Activated naive CD4-positive, alpha-beta T cell treated with anti-CD3 and anti-CD28 coated beads, Interleukin-2, amount 50 U/mL, for 24 hours (primary cell): ENCODE measurements around the gene IRF2BP1.
A peak's percentile ranks its signal among the peaks of the same experiment; 100 is the strongest.

ENCODE experiments used
- H3K27ac Mint-ChIP-seq: one replicate; pipeline ENCODE4 v1.8.0; 2021; ENCODE audit warnings: mild to moderate bottlenecking, mixed read lengths
- H3K27me3 Mint-ChIP-seq: one replicate; pipeline ENCODE4 v1.8.0; 2021; ENCODE audit warnings: mixed read lengths
- H3K36me3 Mint-ChIP-seq: one replicate; pipeline ENCODE4 v1.8.0; 2021; ENCODE audit warnings: mixed read lengths
- H3K4me1 Mint-ChIP-seq: one replicate; pipeline ENCODE4 v1.8.0; 2021; ENCODE audit warnings: mixed read lengths
- H3K4me3 Mint-ChIP-seq: one replicate; pipeline ENCODE4 v1.8.0; 2021; ENCODE audit warnings: mild to moderate bottlenecking, mixed read lengths
- H3K9me3 Mint-ChIP-seq: one replicate; pipeline ENCODE4 v1.8.0; 2021; ENCODE audit warnings: mixed read lengths

IRF2BP1 gene

GRCh38 chr19:45889210-45889885 is 3.4 kb upstream of the IRF2BP1 start:
- peak overlapping the region; percentile 70 for H3K27ac Mint-ChIP-seq
- no peaks in the 10 kb centered on the region for H3K9me3 Mint-ChIP-seq
- no peaks in the 10 kb centered on the region for H3K4me1 Mint-ChIP-seq
- H3K4me3 Mint-ChIP-seq: no peak overlapping the region
- H3K36me3 Mint-ChIP-seq: no peaks in the 10 kb centered on the region
- no peaks in the 10 kb centered on the region for H3K27me3 Mint-ChIP-seq

- Mint-ChIP-seq H3K27ac (peak overlapping the region; percentile 98), H3K9me3 (no peaks in the 10 kb centered on the region)
These were observed 1.3 kb upstream of the IRF2BP1 start for GRCh38 chr19:45887200-45887710.

GRCh38 chr19:45886427-45887199 is 672 bp upstream of the IRF2BP1 start:
- Mint-ChIP-seq H3K4me1 (peaks cover 16% of the 10 kb centered on the region), H3K27ac (peak overlapping the region; percentile 98), H3K36me3 (peaks cover 2% of the 10 kb centered on the region), H3K9me3 (no peaks in the 10 kb centered on the region), H3K27me3 (no peaks in the 10 kb centered on the region), H3K4me3 (peak overlapping the region; percentile 99)

More at GRCh38 chr19:45887200-45887710, 1.3 kb upstream of the IRF2BP1 start:
- Mint-ChIP-seq H3K36me3 (peaks cover 2% of the 10 kb centered on the region), H3K4me3 (peak overlapping the region; percentile 99), H3K27me3 (no peaks in the 10 kb centered on the region), H3K4me1 (peaks cover 12% of the 10 kb centered on the region)

GRCh38 chr19:45884682-45885555 is 1.0 kb downstream of the IRF2BP1 start:
- no peak overlapping the region for H3K27ac Mint-ChIP-seq
- peaks cover 2% of the 10 kb centered on the region for H3K36me3 Mint-ChIP-seq
- peaks cover 19% of the 10 kb centered on the region for H3K4me1 Mint-ChIP-seq
- no peaks in the 10 kb centered on the region for H3K27me3 Mint-ChIP-seq
- H3K9me3 Mint-ChIP-seq: no peaks in the 10 kb centered on the region
- peak overlapping the region; percentile 71 for H3K4me3 Mint-ChIP-seq

GRCh38 chr19:45883881-45884681 is 1.9 kb downstream of the IRF2BP1 start:
- H3K4me3 Mint-ChIP-seq: peak overlapping the region; percentile 90
- H3K4me1 Mint-ChIP-seq: peaks cover 19% of the 10 kb centered on the region
- peaks cover 2% of the 10 kb centered on the region for H3K36me3 Mint-ChIP-seq
- H3K27me3 Mint-ChIP-seq: no peaks in the 10 kb centered on the region
- H3K27ac Mint-ChIP-seq: no peak overlapping the region
- no peaks in the 10 kb centered on the region for H3K9me3 Mint-ChIP-seq

- Mint-ChIP-seq H3K36me3 (peaks cover 2% of the 10 kb centered on the region), H3K4me1 (peaks cover 19% of the 10 kb centered on the region), H3K27me3 (no peaks in the 10 kb centered on the region), H3K9me3 (no peaks in the 10 kb centered on the region), H3K4me3 (peak overlapping the region; percentile 90), H3K27ac (peak overlapping the region; percentile 31)
These were observed 2.4 kb downstream of the IRF2BP1 start for GRCh38 chr19:45883586-45883880.

- H3K27me3 Mint-ChIP-seq: no peaks in the 10 kb centered on the region
- H3K27ac Mint-ChIP-seq: peak overlapping the region; percentile 31
- H3K9me3 Mint-ChIP-seq: no peaks in the 10 kb centered on the region
- H3K4me1 Mint-ChIP-seq: peaks cover 19% of the 10 kb centered on the region
- peaks cover 2% of the 10 kb centered on the region for H3K36me3 Mint-ChIP-seq
- peak overlapping the region; percentile 90 for H3K4me3 Mint-ChIP-seq
These were observed 3.0 kb downstream of the IRF2BP1 start for GRCh38 chr19:45882652-45883585.

GRCh38 chr19:45881909-45882528 is 3.9 kb downstream of the IRF2BP1 start:
- H3K4me1 Mint-ChIP-seq: peaks cover 23% of the 10 kb centered on the region
- no peaks in the 10 kb centered on the region for H3K27me3 Mint-ChIP-seq
- no peak overlapping the region for H3K4me3 Mint-ChIP-seq
- H3K36me3 Mint-ChIP-seq: peaks cover 2% of the 10 kb centered on the region
- no peaks in the 10 kb centered on the region for H3K9me3 Mint-ChIP-seq
- H3K27ac Mint-ChIP-seq: no peak overlapping the region

GRCh38 chr19:45881082-45881908 is 4.6 kb downstream of the IRF2BP1 start:
- Mint-ChIP-seq H3K27me3 (no peaks in the 10 kb centered on the region), H3K4me3 (no peak overlapping the region)

GRCh38 chr19:45879971-45880370 is 6.0 kb downstream of the IRF2BP1 start:
- no peaks in the 10 kb centered on the region for H3K9me3 Mint-ChIP-seq
- H3K27ac Mint-ChIP-seq: peak overlapping the region; percentile 71
- peaks cover 29% of the 10 kb centered on the region for H3K4me1 Mint-ChIP-seq
- H3K27me3 Mint-ChIP-seq: peaks cover 3% of the 10 kb centered on the region
- peaks cover 2% of the 10 kb centered on the region for H3K36me3 Mint-ChIP-seq
- no peak overlapping the region for H3K4me3 Mint-ChIP-seq

More at GRCh38 chr19:45881082-45881908, 4.6 kb downstream of the IRF2BP1 start:
- H3K36me3 Mint-ChIP-seq: peaks cover 2% of the 10 kb centered on the region
- H3K27ac Mint-ChIP-seq: peak overlapping the region; percentile 6
- peaks cover 25% of the 10 kb centered on the region for H3K4me1 Mint-ChIP-seq
- H3K9me3 Mint-ChIP-seq: no peaks in the 10 kb centered on the region

- no peak overlapping the region for H3K27ac Mint-ChIP-seq
- H3K4me1 Mint-ChIP-seq: peaks cover 29% of the 10 kb centered on the region
- no peak overlapping the region for H3K4me3 Mint-ChIP-seq
- H3K36me3 Mint-ChIP-seq: peaks cover 2% of the 10 kb centered on the region
- no peaks in the 10 kb centered on the region for H3K9me3 Mint-ChIP-seq
- H3K27me3 Mint-ChIP-seq: peaks cover 6% of the 10 kb centered on the region
These were observed 6.9 kb downstream of the IRF2BP1 start for GRCh38 chr19:45879055-45879454.

- Mint-ChIP-seq H3K4me1 (peaks cover 22% of the 10 kb centered on the region), H3K4me3 (peak overlapping the region; percentile 34), H3K27ac (no peak overlapping the region), H3K27me3 (peaks cover 6% of the 10 kb centered on the region), H3K9me3 (no peaks in the 10 kb centered on the region), H3K36me3 (peaks cover under 1% of the 10 kb centered on the region)
These were observed 7.7 kb downstream of the IRF2BP1 start for GRCh38 chr19:45878043-45878794.
